C1 segment of cervical spinal cord (tissue), 14 donors: Measurements from ENCODE around the gene IGFBP2.

Experiments
- DNase-seq, 14 donors: peaks; one replicate each; lab custom pipeline; 2025; lab: John Stamatoyannopoulos, UW

The IGFBP2 gene

DNA sequence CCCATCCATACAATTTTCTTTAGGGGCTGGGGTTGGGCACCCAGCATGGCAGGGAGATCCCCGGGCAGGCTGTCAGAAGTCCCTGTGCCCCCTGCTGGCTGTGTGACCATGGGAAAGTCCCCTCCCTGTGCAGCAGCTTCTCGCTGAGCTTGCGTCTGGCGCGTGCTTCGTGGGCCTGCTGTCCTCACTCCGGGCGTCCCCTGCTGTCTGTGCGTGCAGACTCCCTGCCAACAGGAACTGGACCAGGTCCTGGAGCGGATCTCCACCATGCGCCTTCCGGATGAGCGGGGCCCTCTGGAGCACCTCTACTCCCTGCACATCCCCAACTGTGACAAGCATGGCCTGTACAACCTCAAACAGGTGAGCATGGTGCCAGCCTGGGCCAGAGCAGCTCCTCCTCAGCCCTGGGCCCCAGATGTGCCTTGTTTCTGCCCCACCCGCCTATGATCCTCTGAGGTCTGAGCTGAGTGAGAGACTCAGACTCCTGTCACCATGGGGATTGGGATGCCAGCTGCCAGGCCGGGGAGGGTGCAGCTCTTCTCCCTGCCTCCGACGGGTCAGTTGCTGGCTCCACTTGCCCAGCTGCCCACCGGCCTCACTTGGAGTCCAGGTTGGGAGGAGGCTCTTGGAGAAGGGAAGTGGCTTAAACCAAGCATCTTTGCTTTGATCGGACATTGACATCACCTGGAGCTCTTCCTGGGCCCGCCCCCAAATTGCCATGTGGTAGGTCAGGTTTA is 28.6 kb downstream of the IGFBP2 start:
- DNase-seq: peak in 2 of 14 donors; percentile 16 to 20

DNA sequence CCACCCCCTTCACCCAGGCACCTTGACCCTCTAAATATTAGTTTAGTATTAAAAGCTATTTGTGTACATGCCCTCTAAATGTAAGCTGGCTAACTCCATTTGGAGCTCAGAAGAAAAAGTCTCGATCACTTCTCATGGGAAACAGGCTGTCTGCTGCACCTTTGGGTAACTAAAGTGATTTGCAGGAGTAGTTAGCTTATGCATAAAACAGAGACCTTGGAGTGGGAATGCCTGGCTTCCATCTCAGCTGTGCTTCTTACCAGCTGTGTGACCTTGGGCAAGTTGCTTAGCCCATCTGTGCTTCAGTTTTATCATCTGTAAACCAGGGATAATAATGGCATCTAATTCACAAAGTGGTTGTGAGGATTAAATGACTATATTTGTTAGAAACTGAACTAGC is 29.9 kb downstream of the IGFBP2 start:
- no peak for DNase-seq

DNA sequence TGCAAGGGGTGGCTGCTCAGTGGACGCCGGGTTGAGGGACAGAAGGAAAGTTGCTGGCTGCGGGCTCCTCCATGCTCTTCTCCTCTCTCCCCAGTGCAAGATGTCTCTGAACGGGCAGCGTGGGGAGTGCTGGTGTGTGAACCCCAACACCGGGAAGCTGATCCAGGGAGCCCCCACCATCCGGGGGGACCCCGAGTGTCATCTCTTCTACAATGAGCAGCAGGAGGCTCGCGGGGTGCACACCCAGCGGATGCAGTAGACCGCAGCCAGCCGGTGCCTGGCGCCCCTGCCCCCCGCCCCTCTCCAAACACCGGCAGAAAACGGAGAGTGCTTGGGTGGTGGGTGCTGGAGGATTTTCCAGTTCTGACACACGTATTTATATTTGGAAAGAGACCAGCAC is 30.6 kb downstream of the IGFBP2 start:
- no peak for DNase-seq

DNA sequence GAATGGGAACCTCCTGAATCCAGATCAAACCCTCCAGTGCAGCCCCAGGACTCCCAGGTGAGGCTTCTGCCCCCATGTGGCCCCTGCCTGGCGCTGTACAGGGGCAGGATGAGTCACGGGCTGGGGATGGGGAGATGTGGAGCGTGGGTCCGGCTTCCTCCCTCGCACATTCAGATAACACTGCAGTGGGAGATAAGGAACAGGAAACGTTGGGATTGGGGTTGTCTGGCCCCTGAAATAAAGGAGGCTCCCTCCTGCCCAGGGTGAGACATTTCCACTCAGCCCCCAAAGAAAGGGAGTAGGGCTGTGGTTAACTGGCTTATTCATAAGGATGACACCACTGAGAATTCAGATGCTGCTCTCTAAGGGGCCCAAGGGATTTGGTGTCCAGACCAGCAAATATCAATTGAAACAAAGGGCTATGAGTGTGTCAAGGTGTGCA is 31.4 kb downstream of the IGFBP2 start:
- DNase-seq: no peak

DNA sequence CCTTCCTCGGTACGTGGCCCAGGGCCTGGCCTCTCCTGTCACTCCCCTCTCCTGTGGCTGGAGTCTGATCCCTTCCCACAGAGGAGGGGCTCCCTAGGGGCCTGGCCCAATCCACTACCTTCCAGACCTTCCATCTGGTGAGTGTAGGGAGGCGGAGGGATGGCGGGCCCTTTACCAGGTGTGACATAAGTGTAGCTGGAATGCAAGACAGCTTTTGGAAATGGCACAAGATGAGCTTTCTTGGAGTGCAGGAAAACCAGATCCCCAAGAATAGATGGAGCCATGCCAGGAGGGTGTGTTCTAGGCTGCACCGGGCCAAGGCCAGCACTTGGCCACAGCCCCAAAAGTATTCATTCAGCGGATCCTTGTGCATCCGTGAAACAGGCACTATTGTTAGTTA is 32.0 kb downstream of the IGFBP2 start:
- DNase-seq: no peak

DNA sequence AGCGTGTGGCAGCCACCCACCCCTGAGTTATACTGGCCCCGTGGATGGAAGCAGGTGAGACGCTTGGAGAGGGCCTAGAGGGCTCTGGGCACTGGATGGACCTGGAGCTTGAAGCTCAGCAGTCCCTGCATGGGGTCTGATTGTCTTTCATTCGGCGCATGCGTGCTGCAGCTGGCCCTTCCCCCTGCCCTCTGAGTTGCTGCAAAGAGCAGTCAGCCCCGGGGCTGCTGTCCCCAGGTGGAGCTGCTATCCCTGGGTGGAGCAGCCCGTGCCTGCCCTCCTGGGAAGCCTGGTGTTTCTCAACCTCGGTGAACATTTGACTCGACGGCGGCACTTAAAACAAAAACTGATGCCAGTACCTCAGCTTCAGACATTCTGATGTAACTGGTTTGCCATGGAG is 32.5 kb downstream of the IGFBP2 start:
- peak in 1 of 14 donors; percentile 6 for DNase-seq

DNA sequence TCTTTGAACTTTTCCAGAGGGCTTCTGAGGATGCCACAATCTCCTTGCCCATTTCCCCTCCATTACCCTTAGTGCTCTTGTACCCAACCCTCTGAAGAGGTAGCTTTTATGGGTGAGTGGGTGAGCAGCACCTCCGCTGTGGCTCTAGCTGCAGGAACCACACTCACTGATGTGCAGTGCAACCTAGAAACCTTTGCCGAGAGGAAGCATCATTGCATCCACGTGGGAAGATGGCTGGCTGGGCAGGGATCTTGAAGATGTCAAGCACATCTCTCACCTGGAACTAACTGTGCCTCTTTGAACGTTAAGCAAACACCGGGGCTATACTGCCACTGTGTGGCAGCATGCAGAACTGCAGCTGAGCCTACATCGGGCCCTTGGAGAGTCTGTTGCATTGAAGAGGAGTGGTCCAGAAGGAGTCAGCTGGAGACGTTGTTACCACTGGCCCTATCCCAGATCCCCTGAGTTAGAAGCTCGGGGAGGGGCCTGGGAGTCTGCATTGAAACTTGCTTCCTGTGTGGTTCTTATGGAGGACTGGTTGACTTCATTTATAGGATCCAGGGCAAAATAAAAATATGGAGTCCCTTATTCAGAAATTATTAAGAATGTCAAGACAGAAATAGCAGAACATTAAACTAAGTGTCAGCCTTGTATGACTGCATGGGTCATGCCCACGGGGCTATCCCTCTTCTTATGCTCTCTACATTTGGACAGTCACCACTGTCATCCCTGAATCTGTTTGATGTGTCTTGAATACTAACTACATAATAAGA is 33.4 kb downstream of the IGFBP2 start:
- peak in 11 of 14 donors; percentile 14 to 70 (median 45) for DNase-seq

DNA sequence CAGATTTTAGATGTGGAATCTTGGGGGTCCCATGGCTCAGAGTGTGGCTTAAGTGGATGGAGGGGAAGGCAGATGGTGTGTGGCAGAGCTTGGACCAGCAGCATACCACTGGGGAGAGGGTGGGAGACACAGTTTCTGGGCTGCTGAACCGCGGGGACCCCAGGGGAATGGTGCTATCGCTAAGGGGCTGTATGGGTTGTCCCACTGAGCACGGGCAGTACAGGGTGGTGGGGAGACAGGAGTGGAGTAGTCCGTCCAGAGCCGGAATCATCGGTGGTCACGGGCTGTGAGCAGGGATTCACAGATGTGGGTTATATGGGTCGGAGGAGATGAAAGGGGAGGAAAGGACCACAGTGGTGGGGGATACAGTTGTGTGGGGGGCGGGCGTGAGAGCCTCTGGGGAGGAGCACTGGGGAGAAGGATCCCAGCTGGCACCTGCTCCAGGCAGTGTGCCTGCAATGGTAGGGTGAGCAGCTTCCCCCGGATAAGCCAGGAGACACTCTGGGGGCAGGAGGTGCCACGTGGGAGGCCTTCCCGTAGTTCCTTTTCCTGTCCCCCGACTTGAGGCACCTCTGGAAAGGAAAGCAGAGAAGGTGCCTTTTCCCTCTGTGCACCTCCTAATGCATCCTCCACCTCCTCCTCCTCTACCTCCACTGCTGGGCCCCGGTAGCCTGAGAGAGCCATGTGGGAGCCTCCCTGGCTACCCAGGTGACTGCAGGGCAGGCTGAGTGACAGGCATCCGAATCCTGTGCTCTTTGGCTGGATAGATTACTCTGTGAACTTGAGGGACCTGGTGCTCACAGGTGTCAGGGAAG is 37.3 kb downstream of the IGFBP2 start:
- DNase-seq: no peak

DNA sequence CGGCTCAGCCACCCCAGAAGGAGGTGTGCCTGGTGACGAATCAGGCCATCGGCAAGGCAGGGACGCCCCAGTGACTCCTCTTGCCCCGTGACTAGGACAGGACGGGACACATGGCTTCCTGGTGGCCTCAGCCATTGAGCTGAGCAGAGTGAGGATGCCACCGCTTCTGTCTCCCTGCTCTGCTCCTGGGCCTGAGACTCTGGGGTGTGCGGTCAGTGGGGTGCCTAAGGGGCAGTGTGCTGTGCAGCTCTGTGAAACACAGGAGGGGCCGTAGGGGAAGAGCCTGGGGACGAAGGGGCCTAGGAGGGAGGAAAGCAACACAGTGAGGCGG is 37.8 kb downstream of the IGFBP2 start:
- no peak for DNase-seq

DNA sequence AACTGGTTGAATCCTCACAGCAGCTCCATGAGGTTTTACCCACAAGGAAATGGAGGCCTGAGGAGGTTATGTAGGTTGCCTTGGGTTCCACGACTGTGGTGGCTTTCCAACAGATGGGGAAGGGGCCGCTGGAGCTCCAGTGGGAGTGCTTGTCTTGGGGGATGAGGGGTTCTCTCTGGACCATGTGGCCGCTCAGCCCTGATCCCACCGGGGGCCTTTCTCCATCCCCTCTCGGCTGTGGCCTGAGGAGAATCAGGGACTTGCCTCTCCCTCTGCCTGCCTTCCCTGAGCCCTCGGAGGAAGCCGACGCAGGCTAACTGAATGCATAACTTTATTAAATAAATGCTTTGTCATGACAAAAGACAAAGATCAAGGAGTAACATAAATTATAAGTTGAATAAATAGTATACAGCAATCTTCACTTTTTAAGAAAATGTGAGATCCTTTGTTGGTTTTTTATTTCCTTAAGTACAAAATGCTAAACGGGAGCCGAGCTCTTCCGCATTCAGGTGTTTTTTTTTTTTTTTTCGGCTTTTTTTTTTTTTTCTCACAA is 38.6 kb downstream of the IGFBP2 start:
- no peak for DNase-seq

DNA sequence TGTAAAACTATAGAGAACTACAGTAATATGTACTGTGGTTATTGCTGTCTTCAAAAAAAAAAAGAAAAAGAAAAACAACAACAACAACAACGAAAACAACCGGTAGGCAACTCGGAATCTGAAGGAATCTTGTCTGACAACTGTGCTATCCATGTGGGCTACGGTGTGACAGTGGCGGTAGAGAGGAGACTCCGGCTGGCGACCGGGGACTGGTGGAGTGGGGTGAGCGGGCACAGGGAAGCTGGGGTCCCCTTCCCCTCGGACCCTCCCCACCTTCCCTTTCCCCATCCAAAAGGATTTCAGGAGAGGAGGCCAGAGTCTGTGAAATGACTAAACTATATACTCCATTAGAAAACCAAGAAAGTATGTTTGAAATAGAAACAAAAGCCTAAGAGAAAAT is 39.2 kb downstream of the IGFBP2 start:
- no peak for DNase-seq

DNA sequence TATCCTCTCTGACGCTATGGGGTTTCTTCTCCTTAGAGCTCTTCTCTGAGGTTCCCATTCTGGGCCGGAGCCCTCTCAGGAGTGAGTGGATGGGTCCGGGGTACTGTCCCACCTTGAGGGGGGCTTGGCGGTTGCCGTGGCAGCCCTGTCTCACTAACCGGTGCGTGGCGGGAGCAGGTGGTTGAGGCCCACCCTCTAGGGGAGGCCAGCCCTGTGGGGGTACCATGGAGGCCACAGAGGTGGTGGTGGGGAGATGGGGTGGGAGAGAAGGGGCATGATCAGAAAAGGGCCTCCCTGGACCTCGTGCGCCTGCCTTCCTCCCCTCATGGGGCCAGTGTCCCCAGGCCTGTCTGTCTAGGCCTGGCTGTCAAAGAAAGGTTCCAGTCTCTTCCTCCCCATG is 39.8 kb downstream of the IGFBP2 start:
- DNase-seq: no peak

DNA sequence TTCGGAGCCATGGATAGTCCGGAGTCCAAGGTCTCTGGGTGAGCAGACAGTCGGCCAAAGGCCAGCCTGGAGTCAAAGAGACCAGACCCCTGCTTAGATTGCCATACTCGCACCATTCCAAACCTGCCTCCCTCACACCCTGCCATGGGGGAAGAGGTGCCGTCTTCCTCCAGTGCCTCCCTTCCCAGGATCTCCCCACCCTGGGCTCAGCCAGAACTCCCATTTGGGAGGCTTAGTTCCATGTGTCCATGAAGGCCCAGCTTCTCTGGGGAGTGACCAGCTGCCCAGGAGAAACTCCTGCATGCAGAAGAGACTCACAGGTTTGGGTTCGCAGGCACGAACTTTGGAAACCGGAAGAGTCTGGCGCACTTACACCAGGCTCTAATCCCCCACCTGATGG is 40.4 kb downstream of the IGFBP2 start:
- no peak for DNase-seq

DNA sequence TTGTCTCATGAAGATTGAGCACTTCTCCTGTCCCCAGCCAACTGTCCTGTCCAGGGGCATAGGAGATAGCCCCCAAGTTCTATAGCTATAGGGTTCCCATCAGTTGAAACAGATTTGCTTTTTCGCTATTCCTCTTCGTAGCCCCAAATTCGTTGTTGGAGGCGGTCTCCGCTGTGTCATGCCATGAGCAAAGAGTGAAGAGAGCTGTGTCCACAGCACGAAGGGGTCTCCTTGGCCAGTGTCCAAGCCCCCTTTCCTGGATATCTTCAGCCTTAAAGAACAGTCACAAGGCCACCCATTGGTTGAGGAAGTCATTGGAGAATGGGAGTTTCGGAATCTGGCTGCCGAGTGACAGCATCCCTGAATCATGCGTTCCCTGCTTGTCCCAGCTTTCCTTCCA is 41.2 kb downstream of the IGFBP2 start:
- DNase-seq: no peak

DNA sequence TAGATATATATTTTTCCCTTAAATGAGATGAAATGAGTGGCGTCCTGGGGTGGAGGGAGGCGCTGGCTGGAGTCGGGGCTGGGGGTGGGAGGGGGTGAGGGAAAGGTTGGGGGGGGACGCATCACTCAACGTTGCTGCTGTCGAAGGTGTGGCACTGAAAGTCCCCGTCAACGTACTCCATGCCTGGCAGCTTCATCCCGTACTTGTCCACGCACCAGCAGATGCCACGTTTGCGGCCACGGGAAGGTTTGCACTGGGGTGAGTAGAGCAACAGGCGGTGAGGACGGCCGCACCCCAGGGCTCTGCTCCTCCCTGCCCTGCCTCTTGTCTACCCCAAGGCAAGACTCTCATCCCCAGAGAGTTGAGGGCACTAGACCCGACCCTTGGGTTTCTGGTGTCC is 43.4 kb downstream of the IGFBP2 start:
- no peak for DNase-seq

DNA sequence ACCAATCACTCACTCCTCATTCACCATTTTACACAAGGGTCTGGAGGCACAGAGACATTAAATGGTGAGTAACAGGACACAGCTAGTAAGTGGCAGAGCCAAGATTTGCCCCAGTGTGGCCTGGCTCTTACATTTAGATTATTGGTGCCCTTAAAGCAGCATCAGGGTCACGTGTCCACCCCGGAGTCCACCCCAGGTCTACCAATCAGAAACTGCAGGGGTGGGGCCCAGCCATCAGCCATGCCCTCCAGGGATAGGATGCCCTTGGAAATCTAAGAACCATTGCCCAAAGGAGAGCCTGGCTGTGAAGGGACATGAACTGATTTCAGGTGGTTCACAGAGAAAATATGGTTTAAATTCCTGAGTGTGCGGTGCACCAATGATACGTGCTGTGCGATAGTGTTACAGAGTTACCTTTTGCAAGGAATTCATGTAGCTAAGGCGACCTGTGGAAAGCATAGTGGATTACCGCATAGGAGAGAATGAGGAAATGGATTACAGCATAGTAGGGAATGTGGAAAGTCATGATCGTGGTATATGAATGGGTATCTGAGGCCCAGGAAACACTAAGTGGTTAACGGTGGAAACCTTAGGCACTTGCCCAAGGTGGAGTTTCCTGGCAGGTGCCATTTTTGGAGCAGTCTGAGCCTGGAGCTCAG is 44.3 kb downstream of the IGFBP2 start:
- DNase-seq: no peak

DNA sequence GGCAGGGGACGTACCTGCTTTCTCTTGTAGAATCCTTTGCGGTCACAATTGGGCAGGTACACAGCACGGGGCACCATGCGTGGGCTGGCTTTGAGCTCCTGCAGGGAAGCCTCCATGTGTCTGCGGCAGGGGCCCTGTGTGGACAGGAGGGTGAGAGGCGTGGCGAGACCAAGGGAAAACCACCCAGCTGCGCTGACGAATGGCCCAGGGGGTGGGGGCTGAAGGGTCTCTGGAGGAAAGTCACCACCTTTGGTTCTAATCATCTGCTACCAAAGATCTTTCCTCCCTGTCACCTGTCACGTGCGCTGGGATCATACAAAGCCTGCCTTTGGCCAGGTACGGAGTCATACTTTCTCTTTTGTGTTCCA is 44.9 kb downstream of the IGFBP2 start:
- no peak for DNase-seq

DNA sequence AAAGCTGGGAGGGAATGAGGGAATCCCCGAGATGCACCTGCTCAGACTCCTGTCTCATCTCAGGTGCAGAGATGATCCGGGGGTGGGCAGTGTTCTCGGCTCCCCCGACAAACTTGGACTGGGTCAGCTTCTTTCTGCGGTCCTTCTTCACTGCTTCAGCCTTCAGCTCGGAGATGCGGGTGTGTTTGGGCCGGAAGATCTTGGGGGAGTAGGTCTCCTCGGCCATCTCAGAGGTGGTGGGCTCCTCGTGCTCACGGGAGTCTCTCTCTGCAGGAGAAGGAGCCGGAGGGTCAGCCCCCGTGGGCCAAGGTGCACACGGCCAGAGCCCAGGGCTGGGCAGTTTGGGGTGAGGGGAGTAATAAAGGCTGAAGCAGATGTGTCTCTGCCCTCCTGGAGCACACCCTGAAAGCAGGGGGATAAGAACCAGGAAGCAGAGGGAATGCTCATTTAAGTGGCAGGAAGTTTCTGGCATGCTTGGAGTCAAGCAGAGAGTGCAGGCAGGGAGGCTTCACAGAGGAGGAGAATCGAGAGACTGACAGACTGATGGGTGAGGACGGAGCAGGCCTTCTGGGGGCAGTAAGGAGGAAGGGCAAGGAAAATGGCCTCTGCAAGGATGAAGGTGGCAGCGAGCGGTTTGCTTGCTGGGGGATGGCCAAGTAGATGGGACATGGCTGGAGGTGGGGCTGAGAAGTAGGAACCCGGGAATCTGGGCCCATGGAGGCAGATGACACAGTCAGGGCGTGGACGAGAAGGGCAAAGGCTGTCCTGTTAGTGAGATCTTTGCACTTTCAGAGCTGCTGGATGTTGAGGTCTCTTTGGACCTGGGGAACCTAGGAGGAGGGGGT is 45.8 kb downstream of the IGFBP2 start:
- no peak for DNase-seq

DNA sequence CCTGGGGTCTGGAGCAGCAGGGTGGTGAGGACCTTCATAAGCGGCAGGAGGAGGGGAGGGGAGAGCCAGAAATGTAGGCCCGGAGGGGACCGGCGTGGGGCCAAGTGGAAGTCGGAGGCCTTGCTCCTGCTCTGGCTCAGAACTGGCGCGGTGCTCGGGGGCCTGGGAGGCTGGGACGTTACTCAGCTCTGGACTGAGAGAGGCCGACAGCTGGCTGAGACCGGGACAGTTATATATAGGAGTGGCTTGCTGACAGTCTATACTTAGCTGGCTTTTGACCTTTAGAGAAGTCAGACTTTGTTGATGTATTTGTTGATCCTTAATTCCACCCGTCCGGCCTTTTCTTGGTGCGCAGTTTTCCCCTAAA is 46.4 kb downstream of the IGFBP2 start:
- no peak for DNase-seq

DNA sequence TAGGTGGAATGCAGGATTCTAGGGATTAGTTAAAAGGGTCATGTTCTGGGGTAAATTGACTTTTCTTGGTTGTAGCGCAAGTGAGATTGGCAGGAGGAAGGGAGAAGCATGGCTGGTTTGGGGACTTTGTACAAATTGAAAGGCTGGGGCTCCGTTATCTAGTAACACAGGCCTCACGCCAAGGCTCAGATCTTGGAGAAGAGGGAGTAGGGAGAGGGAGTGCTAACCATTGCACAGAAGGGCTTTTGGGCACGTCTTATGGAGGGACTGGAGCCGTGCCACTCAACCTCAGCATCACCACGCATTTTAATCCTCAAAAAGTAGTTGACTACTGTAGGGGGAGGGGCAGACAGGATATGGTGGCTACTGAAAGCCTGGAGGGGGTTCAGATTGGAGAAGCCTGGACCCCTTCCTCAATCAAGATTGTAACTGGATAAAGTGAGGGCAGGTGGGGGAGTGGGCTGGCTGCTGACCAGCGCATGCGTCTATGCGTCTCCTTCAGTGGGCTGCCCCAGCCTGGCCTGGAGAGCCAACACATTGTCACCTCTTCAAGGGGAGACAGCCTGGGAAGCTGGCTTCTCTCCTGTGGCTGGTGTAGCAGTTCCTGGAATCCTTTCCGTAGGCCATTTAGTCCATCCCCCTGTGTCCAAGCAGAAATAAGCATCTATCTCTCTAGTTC is 47.9 kb downstream of the IGFBP2 start:
- DNase-seq: no peak
